GM13976 (cell line): ENCODE results near the gene CDKN3.
"Not testable (repeated sequence)": the region's sequence is repeated elsewhere in the genome, so short reads cannot be mapped to it uniquely, and the experiment has no call there.

Source experiments
- DNase-seq: peaks from one replicate; pipeline ENCODE4 v3.0.0; 2012; ENCODE audit warnings: low spot score
- CTCF ChIP-seq: IDR thresholded peaks from 2 replicates; pipeline ENCODE4 v1.5.1; 2012; ENCODE audit warnings: borderline replicate concordance, mild to moderate bottlenecking; ENCODE audit not compliant: insufficient read depth; ENCODE audit errors: extremely low read depth, missing control alignments, control extremely low read depth
- in situ Hi-C: fragments of 300-500 bp; cut with MboI; formaldehyde crosslinking; loops from one replicate; pipeline ENCODE4 v1.12.0; 2022; ENCODE audit warnings: low sequenced_read_pairs, mixed read lengths, inconsistent platforms; ENCODE audit not compliant: unreplicated experiment

Gene CDKN3

GRCh38 chr14:54453252-54453651 lies 56.4 kb downstream of the CDKN3 start:
- no peak for TF ChIP-seq CTCF
- in situ Hi-C loops: no loop called here

GRCh38 chr14:54453990-54454389 lies 57.2 kb downstream of the CDKN3 start:
- in situ Hi-C loops, DNase-seq: not testable (repeated sequence)

More at GRCh38 chr14:54453252-54453651, 56.4 kb downstream of the CDKN3 start:
- no peak for DNase-seq

GRCh38 chr14:54455363-54455762 lies 58.6 kb downstream of the CDKN3 start:
- DNase-seq: no peak
- no peak for TF ChIP-seq CTCF
- in situ Hi-C loops: no loop called here

GRCh38 chr14:54456820-54457608 lies 60.2 kb downstream of the CDKN3 start:
- in situ Hi-C loops, DNase-seq: not testable (repeated sequence)

- no peak for DNase-seq
- in situ Hi-C loops: no loop called here
- no peak for TF ChIP-seq CTCF
Measured at GRCh38 chr14:54457609-54457996, 60.8 kb downstream of the CDKN3 start.

GRCh38 chr14:54458536-54458935 lies 61.7 kb downstream of the CDKN3 start:
- in situ Hi-C loops, DNase-seq: not testable (repeated sequence)

- in situ Hi-C loops: no loop called here
- no peak for DNase-seq
- TF ChIP-seq CTCF: no peak
Measured at GRCh38 chr14:54459106-54459505, 62.3 kb downstream of the CDKN3 start.

GRCh38 chr14:54462048-54462447 lies 65.2 kb downstream of the CDKN3 start:
- no peak for TF ChIP-seq CTCF
- in situ Hi-C loops: no loop called here
- no peak for DNase-seq
